ENCODE results near the gene UNG.
"Not testable (repeated sequence)": the region's sequence is repeated elsewhere in the genome, so short reads cannot be mapped to it uniquely, and the experiment has no call there.

The UNG gene

GRCh38 chr12:109097435-109098182 is at the start of gene UNG:
UNG (plus strand) TSS chr12:109097597; CDS start chr12:109097680, 83 bp downstream.
- DNase-seq: peak; percentile 76 to 98 (median 94)

GRCh38 chr12:109048706-109049105 is 48.7 kb upstream of the UNG start:
- DNase-seq: not testable (repeated sequence)

DNA sequence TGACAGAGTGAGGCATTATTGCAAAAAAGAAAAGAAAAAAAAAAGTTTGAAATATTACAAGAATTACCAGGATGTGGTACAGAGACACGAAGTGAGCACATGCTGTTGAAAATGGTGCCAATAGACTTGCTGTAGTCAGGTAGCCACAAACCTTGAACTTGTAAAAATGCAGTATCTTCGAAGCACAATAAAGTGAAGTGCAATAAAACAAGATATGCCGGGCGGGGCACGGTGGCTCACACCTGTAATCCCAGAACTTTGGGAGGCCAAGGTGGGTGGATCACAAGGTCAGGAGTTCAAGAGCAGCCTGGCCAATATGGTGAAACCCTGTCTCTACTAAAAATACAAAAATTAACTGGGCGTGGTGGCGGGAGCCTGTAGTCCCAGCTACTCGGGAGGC is 47.6 kb upstream of the UNG start:
- DNase-seq: not testable (repeated sequence)

DNA sequence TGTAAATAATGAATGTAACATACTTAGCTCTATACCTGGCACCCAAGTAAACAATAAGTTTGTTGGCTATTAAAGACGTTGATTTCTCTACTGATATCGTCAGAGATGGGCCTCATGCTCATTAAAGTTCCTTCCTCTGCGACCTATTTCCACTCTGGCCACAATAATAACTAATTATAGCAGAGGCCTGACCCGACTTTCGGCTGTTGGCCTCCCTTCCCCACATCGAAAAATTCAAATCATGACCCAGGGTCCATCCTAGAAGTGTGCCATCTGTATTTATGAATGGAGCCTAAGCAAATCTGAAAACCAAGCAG is 45.3 kb upstream of the UNG start:
- no peak for DNase-seq

DNA sequence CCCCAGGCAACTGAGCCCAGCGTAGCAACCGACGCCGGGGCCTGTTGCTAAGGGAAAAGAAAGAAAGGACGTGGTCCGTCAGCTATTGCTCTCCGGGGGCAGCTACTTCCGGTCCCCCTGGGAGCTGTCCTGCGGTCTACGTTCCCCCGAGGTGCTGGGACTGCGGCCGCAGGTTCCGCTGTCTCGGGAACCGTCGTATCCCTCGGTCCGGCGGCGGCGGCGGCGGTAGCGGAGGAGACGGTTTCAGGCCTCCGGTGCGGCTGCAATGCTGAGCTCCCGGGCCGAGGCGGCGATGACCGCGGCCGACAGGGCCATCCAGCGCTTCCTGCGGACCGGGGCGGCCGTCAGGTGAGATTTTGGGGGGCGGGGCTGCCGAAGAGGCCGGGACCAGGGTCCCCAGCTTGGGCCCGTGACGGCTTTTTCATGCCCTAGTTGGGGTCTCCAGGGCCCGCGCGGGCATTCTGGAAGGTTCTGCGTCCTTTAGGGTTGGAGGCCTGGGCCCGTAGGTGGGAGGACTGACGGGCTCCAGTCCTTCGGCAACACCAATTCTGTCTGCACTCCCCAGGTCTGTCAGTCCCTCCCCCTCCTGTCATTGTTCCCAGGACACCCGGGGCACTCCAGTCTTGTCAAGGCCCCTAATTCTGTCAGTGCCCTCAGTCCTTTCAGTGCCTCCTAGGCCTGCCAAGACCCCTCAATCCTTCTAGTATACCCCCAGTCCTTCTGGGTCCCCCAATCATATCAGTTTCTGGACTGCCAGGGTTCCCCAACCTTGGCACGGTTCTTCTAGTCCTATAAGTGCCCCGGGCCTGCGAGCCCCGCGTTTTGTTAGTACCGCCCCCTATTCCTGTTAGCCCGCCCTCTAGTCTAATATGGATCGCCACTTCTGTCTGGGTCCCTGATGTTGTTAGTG is 44.7 kb upstream of the UNG start, which contains the start of gene USP30:
Gene USP30, plus strand, starts transcription at position 163 of the 910 bp plus-strand sequence. Its CDS starts 103 bp downstream, at position 266.
- DNase-seq: peak; percentile 38 to 92 (median 75)

DNA sequence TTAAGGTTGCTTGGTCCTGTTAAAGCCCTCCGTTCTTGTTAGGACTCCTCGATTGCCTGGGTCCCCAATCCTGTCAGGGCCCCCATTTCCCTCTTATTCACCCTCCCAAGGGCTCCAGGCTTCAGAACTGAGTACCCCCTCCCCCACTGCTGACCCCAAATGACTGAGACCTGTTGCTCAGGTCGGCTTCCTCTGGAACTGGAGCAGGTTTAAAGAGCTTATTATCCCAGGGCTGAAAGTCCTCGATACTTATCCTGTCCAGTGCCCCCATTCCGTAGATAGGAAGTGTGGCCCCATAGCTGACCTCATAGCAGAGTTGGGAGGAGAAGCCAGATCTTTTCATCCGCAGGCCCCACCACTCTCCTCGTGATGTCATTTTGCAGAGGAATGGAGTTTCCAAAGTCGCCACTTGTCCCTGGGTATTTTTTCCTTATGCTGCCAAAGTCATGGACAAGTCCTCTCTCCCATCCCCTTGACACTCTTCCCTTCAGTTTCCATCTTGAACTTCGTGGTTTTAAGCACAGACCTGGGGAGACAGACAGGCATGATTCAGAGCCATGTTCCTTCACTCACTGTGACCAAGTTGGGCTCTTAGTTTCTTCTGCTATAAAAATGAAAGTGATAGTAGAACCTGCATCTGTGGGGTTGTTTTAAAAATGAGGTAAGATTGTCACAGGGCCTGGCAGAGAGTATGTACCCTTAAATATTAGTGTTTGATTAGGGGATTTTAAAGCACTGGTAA is 43.8 kb upstream of the UNG start:
- no peak for DNase-seq

DNA sequence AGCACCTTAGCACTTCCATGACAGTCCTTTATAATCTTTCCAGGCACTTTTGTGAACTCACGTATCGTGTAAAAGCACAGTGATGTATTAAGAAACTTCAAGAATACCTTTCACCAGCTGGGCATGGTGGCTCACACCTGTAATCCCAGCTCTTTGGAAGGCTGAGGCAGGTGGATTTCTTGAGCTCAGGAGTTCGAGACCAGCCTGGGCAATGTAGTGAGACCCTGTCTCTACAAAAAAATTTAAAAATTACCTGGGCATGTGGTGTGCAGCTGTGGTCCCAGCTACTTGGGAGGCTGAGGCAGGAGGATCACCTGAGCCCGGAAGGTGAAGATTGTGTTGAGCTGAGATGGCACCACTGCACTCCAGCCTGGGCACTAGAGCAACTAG is 43.3 kb upstream of the UNG start:
- DNase-seq: not testable (repeated sequence)

DNA sequence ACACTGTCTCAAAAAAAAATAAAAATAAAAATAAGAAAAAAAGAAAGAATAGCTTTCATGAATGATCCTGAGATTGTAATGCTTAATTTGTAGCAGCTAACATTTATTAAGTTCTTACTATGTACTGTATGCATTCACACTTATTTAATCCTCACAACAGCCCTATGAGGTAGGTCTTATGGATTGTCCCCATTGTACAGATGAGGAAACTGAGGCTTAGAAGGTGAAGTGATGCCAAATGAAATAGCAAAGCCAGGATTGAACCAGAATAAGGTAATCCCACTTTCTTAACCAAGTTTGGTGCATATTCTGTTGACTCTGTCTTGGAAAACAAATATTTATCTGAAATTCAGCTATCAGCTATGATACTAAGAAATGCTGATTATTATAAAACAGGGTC is 42.9 kb upstream of the UNG start:
- DNase-seq: no peak

DNA sequence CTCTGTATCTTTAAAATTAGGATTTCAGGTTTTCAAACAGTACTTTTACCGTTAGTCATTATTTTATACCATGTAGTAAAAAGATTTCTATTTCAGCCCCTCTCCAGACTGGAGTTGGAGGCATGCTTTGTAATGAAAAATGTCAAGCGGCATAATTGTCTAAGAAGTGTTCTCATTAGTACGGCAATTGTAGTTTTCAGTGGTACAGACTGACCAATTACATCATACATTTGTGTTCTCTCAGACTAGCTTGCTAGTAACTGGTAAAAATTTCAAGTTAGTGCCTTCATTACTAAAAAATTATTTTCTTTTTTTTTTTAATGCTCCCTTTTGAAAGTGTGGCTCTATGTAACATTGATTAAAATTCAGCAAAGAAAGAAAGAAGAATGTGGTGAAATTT is 40.5 kb upstream of the UNG start:
- peak in 1 of 51 donors; percentile 13 for DNase-seq

DNA sequence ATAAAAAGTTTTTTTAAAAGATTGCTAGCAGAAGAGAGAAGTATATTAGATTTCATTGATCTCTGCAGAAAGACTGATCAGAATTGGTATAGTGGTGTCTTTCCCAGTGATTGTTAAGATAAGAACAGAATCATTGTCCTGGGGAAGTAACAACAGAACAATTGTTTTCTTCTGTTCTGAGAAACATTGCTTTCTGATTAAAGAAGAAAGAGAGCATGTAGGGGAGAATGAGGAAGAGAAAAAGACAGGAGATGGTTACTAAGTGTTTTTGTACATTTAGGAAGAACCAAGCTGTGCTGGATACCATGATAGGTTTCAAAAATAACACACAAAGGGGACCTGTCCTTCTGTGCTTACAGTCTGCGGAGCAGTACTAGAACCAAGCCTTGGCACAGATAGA is 40.0 kb upstream of the UNG start:
- peak in 2 of 51 donors; percentile 22 to 51 for DNase-seq

- DNase-seq: no peak
Measured at GRCh38 chr12:109058773-109059172, 38.6 kb upstream of the UNG start.

GRCh38 chr12:109064143-109064542 is 33.3 kb upstream of the UNG start:
- DNase-seq: no peak

- DNase-seq: no peak
Measured at GRCh38 chr12:109065154-109065852, 32.1 kb upstream of the UNG start.

- no peak for DNase-seq
Measured at GRCh38 chr12:109065853-109066193, 31.6 kb upstream of the UNG start.

DNA sequence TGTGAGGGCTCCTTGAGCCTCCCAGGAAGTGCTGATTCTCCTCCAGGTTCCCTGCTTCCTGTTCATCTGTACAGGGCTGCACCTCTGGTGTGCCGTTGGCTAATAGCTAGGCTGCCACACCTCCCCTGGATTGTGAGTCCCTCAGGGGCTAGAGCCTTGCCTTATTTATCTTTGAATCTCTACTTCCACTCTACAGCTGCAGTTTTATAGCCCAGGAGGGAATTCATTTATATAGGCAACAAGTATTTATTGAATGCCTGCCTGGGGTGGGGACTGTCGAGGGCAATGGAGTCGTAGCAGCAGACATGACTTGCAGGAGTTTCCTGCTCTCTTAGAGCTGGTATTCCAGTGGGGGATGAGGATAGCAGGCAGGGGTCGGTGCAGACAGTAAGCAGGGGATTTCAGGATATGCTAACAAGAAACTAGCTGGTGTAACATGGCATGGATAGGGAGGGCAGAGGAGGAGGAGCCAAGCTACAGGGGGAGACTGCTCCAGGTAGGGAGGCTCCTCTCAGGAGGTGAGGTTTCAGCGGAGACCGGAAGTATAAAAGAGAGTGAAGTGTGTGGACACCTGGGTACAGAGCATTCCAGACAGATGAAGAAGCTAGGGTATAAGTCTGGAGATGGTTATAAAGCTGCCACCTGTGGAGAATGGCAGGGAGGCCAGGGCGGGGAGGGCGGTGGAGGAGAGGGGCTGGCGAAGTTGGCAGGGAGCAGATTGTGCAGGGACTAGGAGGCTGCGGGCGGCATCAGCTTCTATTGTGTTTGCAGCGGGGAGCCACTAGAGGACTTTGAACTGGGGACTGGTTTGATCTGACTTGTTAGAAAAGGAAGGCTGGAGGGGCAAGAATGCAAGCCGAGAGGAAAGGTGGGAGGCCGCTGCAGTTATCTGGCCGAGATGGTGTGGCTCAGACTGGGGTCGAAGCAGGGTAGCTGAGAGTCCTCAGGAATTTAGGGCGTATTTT is 27.8 kb upstream of the UNG start:
- no peak for DNase-seq

DNA sequence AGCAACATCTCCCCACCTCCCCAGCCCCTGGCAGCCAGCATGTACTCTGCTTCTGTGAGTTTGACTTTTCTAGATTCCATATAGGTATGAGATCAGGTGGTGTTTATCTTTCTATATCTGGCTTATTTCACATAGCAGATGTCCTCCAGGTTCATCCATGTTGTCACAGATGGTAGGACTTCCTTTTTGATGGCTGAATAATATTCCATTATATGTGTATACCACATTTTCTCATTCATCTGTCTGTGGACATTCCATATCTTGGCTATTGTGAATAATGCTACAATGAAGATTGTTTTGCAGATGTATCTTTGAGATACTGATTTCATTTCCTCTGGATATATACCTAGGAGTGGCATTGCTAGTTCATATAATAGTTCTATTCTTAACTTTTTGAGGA is 22.5 kb upstream of the UNG start:
- no peak for DNase-seq

DNA sequence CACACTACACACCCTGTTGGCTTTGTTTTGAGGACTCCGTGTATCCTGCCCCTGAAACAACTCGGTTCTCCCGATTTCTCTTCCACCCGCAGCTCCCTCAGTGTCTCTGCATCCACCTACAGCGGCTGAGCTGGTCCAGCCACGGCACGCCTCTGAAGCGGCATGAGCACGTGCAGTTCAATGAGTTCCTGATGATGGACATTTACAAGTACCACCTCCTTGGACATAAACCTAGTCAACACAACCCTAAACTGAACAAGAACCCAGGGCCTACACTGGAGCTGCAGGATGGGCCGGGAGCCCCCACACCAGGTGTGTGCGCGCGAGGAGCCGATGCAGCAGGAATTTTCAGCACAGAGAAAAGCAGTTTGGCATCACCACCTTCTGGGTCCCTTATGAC is 14.6 kb upstream of the UNG start:
- DNase-seq: peak in 1 of 51 donors; percentile 56

DNA sequence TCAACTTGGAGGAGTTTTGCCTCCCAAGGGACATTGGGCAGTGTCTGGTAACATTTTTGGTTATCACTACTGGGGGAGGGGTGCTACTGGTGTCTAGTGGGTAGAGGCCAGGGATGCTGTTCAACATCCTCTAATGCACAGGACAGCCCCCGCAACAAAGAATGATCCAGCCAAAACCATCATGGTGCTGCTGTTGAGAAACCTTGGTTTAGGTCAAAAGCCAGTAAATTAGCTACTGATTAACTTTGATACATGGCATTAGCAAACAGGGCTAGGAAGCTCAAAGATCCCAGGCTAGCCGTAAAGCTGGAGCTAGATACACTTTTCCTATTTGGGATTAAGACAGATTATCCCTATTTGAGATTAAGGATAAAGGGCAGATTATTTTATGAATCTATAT is 13.0 kb upstream of the UNG start:
- DNase-seq: no peak

DNA sequence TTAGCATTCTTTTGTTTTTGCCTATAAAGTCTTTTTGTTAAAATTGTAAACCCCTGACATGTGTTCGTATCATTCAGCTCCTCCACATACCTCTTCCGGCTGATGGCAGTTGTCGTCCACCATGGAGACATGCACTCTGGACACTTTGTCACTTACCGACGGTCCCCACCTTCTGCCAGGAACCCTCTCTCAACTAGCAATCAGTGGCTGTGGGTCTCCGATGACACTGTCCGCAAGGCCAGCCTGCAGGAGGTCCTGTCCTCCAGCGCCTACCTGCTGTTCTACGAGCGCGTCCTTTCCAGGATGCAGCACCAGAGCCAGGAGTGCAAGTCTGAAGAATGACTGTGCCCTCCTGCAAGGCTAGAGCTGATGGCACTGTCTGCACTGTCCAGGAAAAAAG is 11.8 kb upstream of the UNG start:
- no peak for DNase-seq

GRCh38 chr12:109087250-109087649 is 10.1 kb upstream of the UNG start:
- no peak for DNase-seq
